HG02885 (cell line): ENCODE measurements around the gene OLFM2.
"Not testable (repeated sequence)": the region's sequence is repeated elsewhere in the genome, so short reads cannot be mapped to it uniquely, and the experiment has no call there.

Source experiments
- ATAC-seq: cut with Tn5 transposase; IDR thresholded peaks from one replicate; pipeline ENCODE4 v1.9.1; 2021; ENCODE audit warnings: mild to moderate bottlenecking; ENCODE audit not compliant: unreplicated experiment, poor library complexity

OLFM2 gene

DNA sequence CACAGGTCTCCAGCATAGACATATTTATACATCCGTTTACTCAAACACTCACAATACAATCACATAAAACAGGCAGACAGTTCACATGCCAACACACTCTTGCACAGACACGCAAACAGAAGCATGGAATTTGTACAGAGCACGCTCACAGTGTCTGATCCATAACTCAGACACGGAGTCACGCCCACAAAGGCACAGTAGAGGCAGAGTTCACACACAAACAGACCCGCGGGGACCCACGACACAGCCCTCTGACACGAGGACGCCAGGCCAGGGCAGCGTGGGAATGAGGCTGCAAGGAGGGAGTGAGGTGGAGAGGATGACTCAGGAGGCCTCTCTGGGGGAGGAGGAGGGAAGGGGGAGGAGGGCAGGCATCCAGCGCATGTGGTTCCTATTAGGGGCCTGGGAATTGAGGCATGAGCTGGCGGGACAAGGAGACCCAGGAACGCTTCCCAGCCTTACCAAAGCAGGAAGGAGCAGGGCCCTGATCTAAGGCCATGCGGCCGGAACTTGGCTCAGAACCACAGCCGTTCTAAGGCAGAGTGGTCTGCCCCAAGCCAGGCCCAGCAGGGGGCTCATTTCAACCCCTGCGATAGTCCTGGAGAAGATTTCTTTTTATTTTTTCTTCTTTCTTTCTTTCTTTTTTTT lies 9.1 kb upstream of the OLFM2 start:
- no peak for ATAC-seq

DNA sequence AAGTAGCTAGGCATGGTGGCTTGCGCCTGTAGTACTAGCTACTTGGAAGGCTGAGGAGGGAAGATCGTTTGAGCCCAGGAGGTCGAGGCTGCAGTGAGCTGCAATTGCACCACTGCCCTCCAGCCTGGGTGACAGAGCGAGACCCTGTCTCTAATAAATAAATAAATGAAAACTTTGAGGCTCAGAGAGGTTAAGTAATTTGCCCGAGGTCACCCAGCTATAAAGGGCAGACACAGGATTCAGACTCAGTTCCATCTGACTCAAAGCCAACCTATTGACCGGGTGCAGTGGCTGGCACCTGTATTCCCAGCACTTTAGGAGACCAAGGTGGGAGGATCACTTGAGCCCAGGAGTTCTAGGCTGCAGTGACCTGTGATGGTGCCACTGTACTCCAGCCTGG lies 7.4 kb upstream of the OLFM2 start:
- ATAC-seq, result no peak

GRCh38 chr19:9941671-9942070 lies 5.4 kb upstream of the OLFM2 start:
- no peak for ATAC-seq

- no peak for ATAC-seq
Measured at GRCh38 chr19:9941231-9941630, 4.9 kb upstream of the OLFM2 start.

DNA sequence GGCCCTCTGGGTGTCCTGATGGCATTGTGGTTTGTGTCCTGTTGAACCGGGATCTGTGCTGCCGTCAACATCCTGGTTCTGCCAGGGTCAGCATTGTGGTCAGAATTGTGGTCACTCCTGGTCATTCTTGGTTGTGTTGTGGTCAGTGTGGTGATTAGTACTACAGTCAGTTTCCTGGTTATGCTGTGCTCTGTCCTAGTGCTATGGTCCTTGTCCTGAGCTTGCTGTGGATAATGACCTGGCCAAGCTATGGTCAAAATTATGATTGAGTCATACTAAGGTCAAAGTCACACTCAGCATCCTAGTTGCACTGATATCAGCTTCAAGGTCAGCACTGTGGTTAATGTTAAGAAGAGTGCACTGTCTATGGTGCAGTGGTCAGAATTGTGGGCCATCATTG lies 4.5 kb upstream of the OLFM2 start:
- ATAC-seq, result no peak

DNA sequence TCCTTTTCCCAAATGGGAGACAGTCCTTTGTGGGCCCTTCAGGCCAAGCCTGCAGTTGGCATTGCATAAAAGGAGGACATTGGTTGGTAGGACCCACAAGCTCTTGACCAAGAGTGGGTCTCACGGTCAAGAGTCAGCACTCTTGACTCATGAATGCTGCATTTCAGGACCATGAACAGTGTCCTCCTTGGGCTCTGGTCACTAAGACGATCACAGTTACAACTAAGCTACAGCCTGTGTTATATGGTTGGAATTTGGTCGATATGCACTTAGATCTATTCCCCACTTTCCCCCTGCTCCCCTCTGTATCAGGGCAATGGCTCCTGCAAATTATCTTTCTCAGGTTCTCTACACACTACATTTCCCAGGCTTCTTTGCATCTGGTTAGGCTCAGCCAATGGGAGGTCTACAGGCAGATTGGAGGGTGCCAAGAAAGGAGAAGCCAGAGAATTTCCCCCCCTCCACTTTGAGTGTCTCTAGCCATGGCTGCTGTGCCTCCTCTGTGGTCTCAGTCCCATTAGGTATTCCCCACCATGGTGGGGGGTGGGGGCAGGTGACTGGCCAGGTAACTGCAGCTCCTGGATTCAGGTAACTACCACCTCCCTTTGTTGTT lies 3.1 kb upstream of the OLFM2 start:
- no peak for ATAC-seq

GRCh38 chr19:9937001-9937411 lies 691 bp upstream of the OLFM2 start:
- ATAC-seq, result no peak

- ATAC-seq, result no peak
Measured at GRCh38 chr19:9935506-9936325, 599 bp downstream of the OLFM2 start.

DNA sequence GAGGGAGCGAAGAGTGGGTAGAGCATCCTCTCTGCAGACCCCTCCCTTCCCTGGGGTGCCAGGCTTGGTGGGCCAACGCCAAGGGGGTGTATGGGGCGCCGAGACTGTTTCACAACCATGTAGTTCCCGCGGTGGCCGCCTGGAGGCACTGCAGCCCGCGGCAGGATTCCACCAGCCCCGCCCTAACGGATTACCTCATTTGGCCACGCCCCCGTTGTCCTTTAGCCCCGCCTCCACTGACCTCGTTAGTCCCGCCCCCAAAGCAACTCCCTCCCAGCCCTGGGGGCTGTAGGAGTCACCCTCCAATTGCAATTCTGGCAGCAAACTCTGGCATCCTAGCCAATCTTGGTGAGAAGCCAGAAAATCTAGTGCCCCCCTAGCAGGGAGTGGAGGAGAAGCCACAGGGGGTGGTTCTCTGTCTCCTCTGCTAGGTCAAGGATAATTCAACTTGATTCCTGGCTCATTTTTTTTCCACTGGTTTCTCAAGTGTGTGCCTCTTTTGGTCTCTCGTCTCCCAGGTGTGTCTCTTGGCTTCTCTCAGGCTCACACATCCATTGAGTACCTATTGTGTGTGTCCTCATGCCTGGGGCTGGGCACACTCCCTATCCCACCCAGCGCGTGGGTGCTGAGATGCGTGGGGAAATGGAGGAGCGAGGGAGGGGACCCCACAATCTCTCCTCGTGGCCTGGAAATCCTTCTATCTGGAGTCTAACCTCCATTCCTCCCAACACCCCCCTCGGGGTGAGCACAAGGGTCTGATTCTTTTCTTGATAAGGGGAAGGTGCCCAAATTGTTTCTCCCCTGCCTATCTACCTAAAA lies 2.0 kb downstream of the OLFM2 start:
- ATAC-seq, result no peak

GRCh38 chr19:9932835-9933234 lies 3.5 kb downstream of the OLFM2 start:
- no peak for ATAC-seq

DNA sequence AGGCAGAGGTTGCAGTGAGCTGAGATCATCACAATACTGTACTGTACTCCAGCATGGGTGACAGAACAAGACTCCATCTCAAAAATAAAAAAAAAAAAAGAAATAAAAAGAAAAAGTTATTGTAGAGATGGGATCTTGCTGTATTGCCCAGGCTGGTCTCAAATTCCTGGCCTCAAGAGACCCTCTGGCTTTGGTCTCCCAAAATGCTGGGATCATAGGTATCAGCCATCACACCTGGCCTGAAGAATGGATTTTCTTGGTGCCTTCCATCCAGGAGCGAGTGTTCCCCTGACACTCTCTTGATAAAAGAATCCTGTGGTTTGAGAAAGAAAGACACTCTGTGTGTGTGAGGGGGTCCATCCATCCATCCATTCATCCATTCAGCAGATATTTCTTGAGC lies 4.7 kb downstream of the OLFM2 start:
- ATAC-seq, result no peak

- ATAC-seq, result no peak
Measured at GRCh38 chr19:9923440-9923839, 12.9 kb downstream of the OLFM2 start.

- ATAC-seq, result not testable (repeated sequence)
Measured at GRCh38 chr19:9922782-9923379, 13.4 kb downstream of the OLFM2 start.

DNA sequence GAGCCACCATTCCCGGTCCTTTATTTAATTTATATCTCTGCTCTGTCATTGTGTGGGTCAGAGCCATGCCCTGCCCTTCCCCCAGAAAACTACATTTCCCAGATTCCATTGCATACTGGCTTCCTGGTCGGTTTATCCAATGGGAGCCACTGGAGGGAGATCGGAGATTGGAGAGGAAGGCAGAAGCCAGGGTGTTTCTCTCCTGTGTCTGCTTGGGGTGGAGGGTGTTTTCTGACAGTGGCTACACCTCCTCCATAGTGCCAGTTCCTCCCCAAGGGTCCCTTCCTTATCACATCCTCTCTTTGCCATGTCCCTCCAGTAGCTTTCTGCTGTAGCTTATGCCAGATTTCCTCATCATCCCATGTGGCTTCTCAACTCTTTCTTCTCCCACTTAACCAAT lies 19.0 kb downstream of the OLFM2 start:
- no peak for ATAC-seq

DNA sequence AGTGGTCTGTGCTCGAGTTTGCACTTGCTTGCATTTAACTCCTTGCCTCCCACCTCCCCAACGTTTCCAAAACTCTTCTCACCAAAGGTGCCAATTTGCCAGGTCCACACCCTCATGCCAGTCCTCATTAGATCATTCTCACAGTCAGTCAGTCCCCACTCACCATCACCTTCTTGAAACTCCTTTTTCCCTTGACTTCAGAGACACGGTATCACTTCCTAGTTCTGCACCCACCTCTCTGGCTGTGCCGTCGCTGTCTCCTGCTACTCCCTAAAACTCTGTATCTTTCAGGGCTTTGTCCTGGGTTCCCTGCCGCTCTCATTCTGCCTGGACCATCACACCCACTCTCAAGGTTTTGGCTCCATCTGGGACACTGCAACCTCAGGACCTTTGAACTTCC lies 19.6 kb downstream of the OLFM2 start:
- ATAC-seq, result no peak

DNA sequence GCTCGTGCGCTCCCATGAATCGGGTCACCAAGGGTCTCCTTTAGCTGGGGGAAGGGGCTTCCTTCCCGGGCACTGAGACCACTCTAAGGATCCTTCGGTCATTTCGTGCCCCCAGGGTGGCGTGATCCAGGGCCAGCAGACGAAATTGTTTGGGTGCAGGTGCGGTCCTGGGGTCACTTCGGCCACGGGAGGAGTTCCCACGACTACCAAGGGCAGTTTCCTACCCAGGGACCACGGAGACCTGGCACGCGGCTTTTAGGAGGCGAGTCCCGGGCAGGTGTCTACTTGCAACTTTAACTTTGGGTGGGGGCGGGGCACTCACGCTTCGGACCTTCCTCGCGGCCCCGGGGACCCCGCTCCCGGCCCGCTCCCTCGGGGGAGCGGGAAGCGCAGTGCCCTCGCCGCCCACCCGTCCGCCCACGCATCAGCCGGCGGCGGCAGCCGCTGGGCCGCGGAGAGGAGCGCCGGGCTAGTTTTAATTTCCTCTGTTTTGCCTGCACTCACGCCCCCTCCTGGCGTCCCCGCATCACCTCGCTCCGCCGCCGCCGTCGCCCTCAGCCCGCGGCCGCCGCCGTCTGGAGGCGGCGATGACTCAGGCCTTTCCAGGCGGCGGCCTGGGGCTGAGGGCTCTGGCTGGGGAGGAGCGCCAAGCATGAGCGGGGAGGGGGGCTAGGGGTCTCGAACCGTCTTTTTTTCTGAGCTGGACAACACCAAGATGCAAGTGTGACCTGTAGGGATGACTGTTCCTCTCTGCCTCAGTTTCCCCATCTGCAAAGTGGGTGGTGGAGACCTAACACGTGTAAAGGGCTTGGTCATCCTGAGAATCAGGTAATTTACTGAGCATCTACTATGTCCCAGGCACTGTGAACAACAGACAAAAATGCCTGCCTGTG lies 21.8 kb downstream of the OLFM2 start:
- peak; percentile 59 for ATAC-seq

DNA sequence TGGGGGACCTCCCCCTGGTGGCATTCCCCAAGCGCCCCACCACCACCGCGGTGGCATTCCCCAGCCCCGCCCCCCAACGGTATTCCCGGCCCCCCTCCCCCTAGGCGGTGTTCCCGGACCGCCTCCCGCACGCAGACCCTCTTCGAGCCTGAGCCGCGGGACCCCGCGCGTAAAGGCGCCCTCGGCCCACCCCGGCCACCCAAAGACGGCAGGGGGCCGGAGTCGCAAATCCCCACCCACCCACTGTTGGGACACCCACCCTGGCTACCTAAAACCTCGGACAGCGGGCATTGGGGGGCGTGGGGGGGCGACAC lies 22.4 kb downstream of the OLFM2 start:
- no peak for ATAC-seq

GRCh38 chr19:9913237-9914000 lies 22.9 kb downstream of the OLFM2 start:
- ATAC-seq, result no peak
